T-helper 2 cell treated with Interferon-gamma antibody and Interleukin-4, amounts not matched to agents 5 μg/mL and 100 μg/mL, for 36 hours (primary cell): ENCODE data around the gene PARP12.

ENCODE experiments used
- DNase-seq: peaks from one replicate; pipeline ENCODE4 v3.0.0; 2021; ENCODE audit warnings: low spot score
- H3K27ac Mint-ChIP-seq: one replicate; pipeline ENCODE4 v1.8.0; 2021; ENCODE audit warnings: mild to moderate bottlenecking, mixed read lengths
- H3K27me3 Mint-ChIP-seq: one replicate; pipeline ENCODE4 v1.8.0; 2021; ENCODE audit warnings: low read depth, mixed read lengths
- H3K36me3 Mint-ChIP-seq: one replicate; pipeline ENCODE4 v1.8.0; 2021; ENCODE audit warnings: low read depth, mixed read lengths
- H3K4me1 Mint-ChIP-seq: one replicate; pipeline ENCODE4 v1.8.0; 2021; ENCODE audit warnings: low read depth, mixed read lengths
- H3K4me3 Mint-ChIP-seq: one replicate; pipeline ENCODE4 v1.8.0; 2022; ENCODE audit warnings: mild to moderate bottlenecking, moderate library complexity, mixed read lengths
- H3K9me3 Mint-ChIP-seq: one replicate; pipeline ENCODE4 v1.8.0; 2021; ENCODE audit warnings: mixed read lengths

PARP12 gene

DNA sequence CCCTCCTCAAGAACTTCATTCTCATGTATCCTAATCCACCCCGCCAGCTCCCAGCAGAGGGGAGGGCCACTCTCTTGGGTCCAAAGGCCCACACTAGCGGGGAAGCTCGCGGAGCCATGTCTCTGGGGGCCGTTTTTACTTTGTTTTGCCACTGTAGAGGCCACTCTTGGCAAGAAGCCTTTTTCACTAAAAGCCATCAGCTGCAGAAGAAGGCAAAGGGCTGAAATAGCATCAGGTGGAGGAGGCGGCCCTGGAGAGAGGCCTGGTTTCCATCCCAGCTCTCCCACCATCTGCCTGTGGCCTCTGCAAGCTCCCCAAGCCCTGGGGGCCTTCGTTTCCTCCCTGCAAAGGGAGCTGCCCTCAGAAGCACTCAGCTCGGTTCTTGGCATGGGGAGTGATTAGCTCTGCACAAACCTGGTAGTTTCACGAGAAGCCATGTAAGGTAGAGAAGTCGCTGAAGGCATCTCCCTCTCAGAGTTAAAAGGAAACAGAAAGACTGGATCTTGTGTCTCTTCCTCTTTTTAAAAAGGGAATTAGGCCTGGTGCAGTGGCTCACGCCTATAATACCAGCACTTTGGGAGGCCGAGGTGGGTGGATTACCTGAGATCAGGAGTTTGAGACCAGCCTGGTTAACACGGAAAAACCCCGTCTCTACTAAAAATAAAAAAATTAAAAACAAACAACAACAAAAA is 70.3 kb downstream of the PARP12 start:
- H3K4me3 Mint-ChIP-seq = no peak overlapping the region
- H3K27ac Mint-ChIP-seq = no peak overlapping the region
- DNase-seq = no peak
- no peaks in the 10 kb centered on the region for H3K4me1 Mint-ChIP-seq
- no peaks in the 10 kb centered on the region for H3K36me3 Mint-ChIP-seq
- no peaks in the 10 kb centered on the region for H3K27me3 Mint-ChIP-seq
- H3K9me3 Mint-ChIP-seq = no peaks in the 10 kb centered on the region

GRCh38 chr7:139991911-139992310 is 70.8 kb downstream of the PARP12 start:
- Mint-ChIP-seq H3K27me3 (no peaks in the 10 kb centered on the region), H3K36me3 (no peaks in the 10 kb centered on the region), H3K9me3 (no peaks in the 10 kb centered on the region), H3K4me1 (no peaks in the 10 kb centered on the region), H3K4me3 (no peak overlapping the region), H3K27ac (no peak overlapping the region)
- no peak for DNase-seq

DNA sequence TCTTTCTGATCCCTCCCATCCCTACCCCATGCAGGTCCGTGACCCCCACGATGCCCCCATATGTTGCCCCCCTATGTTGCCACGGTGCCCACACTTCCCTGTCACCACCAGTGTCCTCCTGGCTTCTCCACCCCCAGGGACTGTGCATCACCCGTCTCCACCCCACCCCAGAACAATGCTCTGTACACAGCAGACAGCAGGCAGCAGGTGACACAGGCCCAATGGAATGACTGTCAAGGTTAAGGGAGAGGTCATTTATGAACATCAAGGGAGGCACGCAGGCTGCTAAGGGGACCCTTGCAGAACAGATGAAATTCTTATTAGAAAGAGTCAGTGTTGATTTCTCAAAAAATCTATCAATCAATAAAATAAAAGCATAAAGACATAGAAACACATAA is 71.5 kb downstream of the PARP12 start:
- Mint-ChIP-seq H3K4me1 (no peaks in the 10 kb centered on the region), H3K27ac (no peak overlapping the region), H3K4me3 (no peak overlapping the region), H3K27me3 (no peaks in the 10 kb centered on the region), H3K36me3 (no peaks in the 10 kb centered on the region), H3K9me3 (no peaks in the 10 kb centered on the region)
- DNase-seq = no peak

DNA sequence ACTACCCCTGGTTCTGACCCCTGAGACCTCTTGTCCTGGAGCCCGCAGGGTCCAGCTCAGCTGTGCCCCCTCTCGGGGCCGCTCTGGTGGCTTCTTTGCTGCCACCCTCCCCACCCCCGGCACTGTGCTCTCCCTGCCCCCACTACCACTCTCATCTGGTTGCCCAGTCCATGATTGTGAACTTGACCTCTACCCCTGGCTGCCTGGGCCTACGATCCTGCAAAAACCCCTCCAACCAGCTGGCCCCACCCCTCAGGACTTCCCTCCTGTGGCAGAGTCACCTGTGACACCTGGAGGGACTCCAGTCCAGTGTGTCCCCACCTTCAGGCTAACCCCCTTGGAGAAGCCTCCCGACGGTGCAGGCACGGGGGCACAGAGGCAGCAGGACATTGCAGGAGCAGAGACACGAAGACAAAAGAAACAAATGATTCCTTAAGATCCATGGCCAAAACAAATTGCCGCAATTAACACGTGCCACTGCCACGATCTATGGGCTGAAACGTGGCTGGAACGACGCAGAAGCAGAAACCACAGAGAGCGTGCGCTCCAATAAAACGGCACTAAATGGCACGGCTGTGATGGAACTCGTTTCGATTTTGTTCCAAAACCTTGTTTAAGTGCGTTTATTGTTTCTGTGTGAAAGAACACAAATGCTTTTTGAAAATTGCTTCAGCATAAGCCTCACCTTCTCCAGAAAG is 72.0 kb downstream of the PARP12 start:
- Mint-ChIP-seq H3K4me1 (no peaks in the 10 kb centered on the region), H3K27ac (no peak overlapping the region), H3K4me3 (no peak overlapping the region), H3K36me3 (no peaks in the 10 kb centered on the region), H3K9me3 (no peaks in the 10 kb centered on the region), H3K27me3 (no peaks in the 10 kb centered on the region)
- DNase-seq = no peak

- no peaks in the 10 kb centered on the region for H3K4me1 Mint-ChIP-seq
- no peak for DNase-seq
- no peak overlapping the region for H3K27ac Mint-ChIP-seq
- no peaks in the 10 kb centered on the region for H3K36me3 Mint-ChIP-seq
- H3K27me3 Mint-ChIP-seq = peaks cover 2% of the 10 kb centered on the region
- no peaks in the 10 kb centered on the region for H3K9me3 Mint-ChIP-seq
- H3K4me3 Mint-ChIP-seq = no peak overlapping the region
Measured at GRCh38 chr7:139990142-139990535, 72.6 kb downstream of the PARP12 start.

DNA sequence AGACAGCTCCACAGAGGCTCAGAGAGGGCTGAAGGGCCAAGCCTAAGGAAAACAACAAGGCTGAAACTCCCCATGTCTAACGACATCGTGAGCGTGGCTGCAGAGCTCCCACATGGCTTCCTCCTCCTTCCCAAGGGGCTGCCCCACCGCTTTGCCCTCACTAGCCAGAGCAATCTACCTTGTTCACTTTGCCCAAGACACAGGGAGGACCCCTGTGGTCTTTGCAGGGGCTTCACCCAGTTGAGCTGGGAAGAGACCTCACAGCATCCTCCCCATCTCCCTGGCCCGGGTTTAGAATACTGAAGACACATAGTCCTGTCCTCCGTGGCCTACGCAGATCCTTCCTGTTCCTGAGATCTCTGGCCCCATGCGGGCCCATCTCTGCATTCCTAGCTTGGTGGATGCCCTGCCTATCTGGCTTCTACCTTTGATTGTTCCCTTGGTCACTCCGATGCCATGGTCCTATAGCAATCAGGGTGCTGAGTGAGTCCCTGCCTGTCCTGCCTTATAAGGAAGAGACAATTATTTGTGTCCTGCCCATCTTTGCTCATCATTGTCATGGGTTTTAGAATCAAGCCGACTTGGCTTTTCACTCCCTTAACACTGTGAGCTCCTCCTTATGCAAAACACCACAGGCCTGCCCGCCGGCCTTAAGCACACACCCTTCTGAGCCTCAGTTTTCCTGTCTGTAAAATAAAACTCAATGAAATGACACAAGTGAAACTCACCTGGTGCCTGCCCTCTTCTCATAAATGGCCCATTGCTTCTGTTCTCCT is 73.2 kb downstream of the PARP12 start:
- Mint-ChIP-seq H3K9me3 (no peaks in the 10 kb centered on the region), H3K27ac (no peak overlapping the region), H3K4me1 (no peaks in the 10 kb centered on the region), H3K4me3 (no peak overlapping the region), H3K36me3 (no peaks in the 10 kb centered on the region), H3K27me3 (peaks cover 5% of the 10 kb centered on the region)
- DNase-seq = no peak

- H3K36me3 Mint-ChIP-seq = no peaks in the 10 kb centered on the region
- H3K27me3 Mint-ChIP-seq = peaks cover 14% of the 10 kb centered on the region
- no peaks in the 10 kb centered on the region for H3K9me3 Mint-ChIP-seq
- no peak for DNase-seq
- no peak overlapping the region for H3K4me3 Mint-ChIP-seq
- no peak overlapping the region for H3K27ac Mint-ChIP-seq
- no peaks in the 10 kb centered on the region for H3K4me1 Mint-ChIP-seq
Measured at GRCh38 chr7:139987691-139988516, 74.8 kb downstream of the PARP12 start.

DNA sequence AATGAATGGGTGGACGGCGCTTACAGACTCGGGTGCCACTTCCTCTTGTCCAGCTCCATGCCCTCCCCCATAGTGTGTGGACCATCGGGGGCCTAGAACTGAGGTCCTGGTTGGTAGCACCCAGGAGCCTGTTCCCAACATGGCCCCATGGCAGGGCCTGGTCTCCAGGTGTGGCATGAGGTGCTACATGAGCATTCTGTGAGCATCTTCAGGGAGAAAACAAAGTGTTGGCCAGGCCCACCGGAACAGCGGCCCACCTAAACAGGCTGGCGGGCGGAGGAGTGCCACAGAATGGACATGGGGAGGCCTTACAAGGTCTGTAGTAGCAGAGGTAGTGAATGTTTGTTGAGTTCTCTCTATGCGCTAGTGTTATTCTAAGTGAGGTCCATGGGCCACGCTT is 76.9 kb downstream of the PARP12 start:
- Mint-ChIP-seq H3K4me3 (no peak overlapping the region), H3K36me3 (no peaks in the 10 kb centered on the region)

DNA sequence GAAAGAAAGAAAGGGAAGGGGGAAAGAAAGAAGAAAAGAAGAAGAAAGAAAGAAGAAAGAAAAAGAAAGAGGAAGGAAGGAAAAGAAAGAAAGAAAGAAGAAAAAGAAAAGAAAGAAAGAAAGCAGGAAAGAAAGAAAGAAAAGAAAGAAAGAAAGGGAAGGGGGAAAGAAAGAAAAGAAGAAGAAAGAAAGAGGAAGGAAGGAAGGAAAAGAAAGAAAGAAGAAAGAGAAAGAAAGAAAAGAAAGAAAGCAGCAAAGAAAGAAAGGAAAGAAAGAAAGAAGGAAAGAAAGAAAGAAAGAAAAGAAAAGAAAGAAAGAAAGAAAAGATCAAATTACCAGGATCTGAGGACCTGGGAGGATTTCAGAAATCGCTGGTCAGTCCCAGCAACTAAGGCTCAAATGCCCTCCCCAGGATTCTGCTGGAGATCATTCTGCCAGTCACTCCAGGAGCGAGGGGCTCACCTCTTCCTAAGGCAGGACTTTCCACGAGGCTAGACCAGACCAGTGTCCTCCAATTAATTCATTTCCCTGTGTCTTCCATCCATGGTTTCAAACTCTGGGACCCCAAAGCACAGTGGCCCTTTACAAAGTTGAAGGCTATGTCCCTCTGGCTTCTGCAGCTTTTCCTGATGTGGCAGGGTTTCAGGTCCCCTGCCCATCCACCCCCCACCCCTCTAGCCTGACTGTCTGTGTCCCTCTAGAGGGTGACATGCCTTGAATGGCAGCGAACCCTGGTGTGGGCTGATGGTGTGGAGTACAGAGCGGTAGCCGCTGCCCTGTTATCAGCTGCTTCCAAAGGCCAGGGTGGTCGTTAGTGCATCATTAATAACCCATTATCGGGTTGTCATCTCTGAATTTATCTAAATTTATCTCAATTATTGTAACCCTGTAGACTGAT is 77.9 kb downstream of the PARP12 start:
- no peaks in the 10 kb centered on the region for H3K9me3 Mint-ChIP-seq
- H3K4me3 Mint-ChIP-seq = no peak overlapping the region
- H3K27me3 Mint-ChIP-seq = peaks cover 14% of the 10 kb centered on the region
- H3K27ac Mint-ChIP-seq = peak overlapping the region; percentile 58
- H3K36me3 Mint-ChIP-seq = no peaks in the 10 kb centered on the region
- DNase-seq = no peak
- peaks cover 11% of the 10 kb centered on the region for H3K4me1 Mint-ChIP-seq

More for the DNA sequence above, 76.9 kb downstream of the PARP12 start:
- Mint-ChIP-seq H3K9me3 (no peaks in the 10 kb centered on the region), H3K27ac (no peak overlapping the region), H3K27me3 (peaks cover 14% of the 10 kb centered on the region), H3K4me1 (peaks cover 2% of the 10 kb centered on the region)
- no peak for DNase-seq

DNA sequence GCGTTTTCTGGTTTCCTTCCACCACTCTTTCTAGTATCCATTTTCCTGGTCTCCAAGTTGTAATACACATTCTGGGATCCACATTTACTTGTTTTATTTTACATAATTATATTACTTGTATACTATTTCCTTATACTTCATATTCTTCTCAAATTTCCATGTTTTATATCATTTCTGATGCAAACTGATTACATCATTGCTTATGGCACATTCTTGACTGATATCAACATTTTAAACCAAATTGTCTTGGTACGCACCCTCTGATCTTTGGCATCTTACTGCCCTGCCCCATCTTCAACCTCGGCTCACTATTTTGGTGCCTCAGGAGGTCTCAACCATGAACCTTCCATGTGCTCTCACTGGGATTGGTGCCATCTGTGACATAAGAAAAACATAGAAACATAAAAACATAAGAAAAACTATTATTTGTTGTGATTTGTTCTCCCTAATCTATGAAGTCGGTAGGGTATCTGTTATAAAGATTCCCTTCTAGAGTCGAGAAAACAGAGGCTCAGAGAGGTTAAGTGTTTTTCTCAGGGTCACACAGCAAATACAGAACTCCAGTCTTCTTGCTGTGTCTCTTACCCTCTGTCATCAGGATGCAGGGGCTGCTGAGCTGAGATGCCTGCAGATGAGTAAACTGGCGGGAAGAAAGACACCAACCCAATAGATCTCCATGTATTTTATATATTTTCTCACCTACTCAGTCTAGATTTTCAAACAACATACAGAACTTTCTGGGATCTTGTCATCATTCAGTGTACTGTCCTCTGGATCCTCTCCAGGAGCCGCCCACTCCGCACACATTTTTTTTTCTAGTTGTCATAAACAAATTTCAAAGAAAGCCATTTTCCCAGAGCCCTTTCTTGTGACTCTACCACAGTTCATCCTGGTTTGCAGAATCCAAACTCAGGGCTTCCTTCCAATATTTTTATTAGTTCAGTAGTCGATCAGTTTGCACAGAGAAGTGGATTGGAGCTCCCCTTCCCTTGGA is 79.5 kb downstream of the PARP12 start:
- H3K9me3 Mint-ChIP-seq = no peaks in the 10 kb centered on the region
- DNase-seq = no peak
- H3K36me3 Mint-ChIP-seq = no peaks in the 10 kb centered on the region
- H3K4me3 Mint-ChIP-seq = no peak overlapping the region
- H3K27me3 Mint-ChIP-seq = peaks cover 14% of the 10 kb centered on the region
- H3K27ac Mint-ChIP-seq = no peak overlapping the region
- peaks cover 12% of the 10 kb centered on the region for H3K4me1 Mint-ChIP-seq

GRCh38 chr7:139981511-139981895 is 81.2 kb downstream of the PARP12 start:
- no peaks in the 10 kb centered on the region for H3K9me3 Mint-ChIP-seq
- H3K36me3 Mint-ChIP-seq = no peaks in the 10 kb centered on the region
- peaks cover 17% of the 10 kb centered on the region for H3K4me1 Mint-ChIP-seq
- no peak for DNase-seq
- H3K4me3 Mint-ChIP-seq = peak overlapping the region; percentile 47
- H3K27me3 Mint-ChIP-seq = peaks cover 14% of the 10 kb centered on the region
- H3K27ac Mint-ChIP-seq = no peak overlapping the region
